ENCODE data around the gene DHRS12. TPM values are rescaled to one million over a fixed set of nuclear protein-coding genes. Genes with fewer than 3 reads are reported as not detected.
"Not testable (repeated sequence)": the region's sequence is repeated elsewhere in the genome, so short reads cannot be mapped to it uniquely, and the experiment has no call there.

The DHRS12 gene
- polyA plus RNA-seq, 4 donors = 20.3 to 21.9 (median 21.0) TPM

DNA sequence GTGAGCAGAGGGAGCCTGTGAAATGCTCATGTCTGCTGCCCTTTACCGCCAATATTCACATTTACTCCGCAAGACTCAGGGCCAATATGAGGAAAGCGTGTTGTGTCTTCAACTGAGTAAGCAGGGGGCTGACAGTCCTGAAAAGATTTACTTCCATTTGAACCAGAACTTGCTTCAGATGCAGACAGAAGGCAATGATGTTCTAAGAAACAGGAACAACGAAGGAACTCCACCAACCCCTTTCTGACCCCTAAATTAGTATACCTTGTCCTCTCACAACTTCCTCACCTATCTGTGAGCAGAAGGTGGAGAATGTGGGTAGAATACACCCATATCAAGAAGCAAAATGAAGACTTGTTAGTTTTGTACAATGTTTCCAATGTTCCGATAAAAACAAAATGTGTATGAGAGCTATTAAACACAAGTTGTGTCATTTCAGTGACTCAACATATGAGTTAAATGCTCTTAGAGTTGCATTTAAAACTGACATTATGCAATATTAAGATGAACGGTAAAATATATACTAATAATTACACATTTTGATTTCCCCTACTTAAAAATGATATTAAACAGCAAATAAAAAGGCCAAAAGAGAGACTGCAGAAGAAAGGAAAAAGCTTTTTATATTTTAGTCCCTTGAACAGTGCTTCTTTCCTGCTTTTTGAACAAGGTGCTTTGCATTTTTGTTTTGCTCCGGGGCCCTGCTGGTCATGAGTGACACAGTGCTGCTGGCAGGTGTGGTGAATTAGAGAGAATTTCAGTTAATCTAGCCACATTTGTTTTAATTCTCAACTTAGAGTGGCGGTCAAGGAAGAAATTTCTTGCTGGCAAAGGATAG, 25.0 kb upstream of the DHRS12 start:
- DNase-seq (ENCODE audit: low read depth in 4 of 4, low spot score in 2 of 4) = no peak

DNA sequence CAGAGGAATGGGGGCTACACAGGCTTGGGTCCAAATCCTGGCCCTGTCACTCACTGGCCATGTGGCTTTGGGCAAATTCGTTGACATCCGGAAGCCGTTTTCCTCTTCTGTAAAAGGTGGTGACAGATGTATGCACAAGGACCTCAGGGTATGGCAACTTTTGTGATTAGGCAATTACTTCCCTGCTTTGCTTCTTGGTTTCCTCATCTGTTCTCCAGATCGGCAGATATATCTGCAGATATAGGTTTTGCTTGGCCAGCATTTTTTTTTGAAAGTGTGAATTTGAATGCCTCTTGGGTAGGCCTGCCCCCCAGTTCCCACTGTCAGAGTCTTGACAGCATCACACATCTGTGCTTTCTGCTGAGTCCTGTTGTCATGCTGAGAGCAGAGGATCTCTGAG, 23.3 kb upstream of the DHRS12 start:
- DNase-seq (ENCODE audit: low read depth in 4 of 4, low spot score in 2 of 4) = no peak

- no peak for DNase-seq (ENCODE audit: low read depth in 4 of 4, low spot score in 2 of 4)
Measured at GRCh38 chr13:51826606-51827005, 22.6 kb upstream of the DHRS12 start.

DNA sequence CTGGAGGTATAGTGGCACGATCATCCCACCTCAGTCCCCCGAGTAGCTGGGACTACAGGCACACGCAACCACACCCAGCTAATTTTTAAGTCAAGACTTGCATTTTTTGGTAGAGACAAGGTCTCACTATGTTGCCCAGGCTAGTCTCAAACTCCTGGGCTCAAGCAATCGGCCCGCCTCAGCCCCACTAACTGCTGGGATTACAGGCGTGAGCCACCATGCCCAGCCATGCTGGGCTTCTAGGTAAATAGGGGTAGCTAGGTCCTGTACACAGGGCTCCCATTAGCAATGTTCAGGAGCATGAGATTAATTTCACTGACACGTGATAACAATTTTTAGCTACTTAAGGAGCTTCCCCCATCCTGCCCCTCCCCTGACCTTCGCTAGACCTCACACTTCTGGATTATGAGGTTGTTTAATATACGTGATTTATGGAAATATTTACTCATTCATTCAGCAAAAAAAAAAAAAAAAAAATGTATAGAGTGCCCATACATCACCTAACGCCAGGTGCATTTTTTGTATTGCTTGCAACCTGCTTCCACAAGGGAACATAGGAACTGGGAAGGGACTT, 21.8 kb upstream of the DHRS12 start:
- no peak for DNase-seq (ENCODE audit: low read depth in 4 of 4, low spot score in 2 of 4)

DNA sequence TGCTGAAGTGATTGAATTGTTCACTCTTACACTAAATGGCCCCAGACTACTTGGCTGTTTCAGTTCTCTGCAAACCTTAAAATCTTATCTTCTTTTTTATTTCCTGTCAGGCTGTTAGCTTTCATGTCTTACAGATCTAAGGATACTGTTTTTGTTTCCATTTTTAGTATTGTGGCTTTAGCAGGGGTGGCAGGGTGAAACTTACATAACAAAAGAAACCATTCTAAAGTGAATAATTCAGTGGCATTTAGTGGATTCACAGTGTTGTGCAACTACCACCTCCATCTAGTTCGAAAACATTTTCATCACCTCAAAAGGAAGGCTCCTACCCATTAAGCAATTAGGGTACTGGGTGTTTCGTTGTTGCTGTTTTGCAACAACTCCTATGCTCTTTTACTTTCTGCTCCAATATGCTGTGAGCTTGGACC, 21.2 kb upstream of the DHRS12 start:
- no peak for DNase-seq (ENCODE audit: low read depth in 4 of 4, low spot score in 2 of 4)

- not testable (repeated sequence) for DNase-seq (ENCODE audit: low read depth in 4 of 4, low spot score in 2 of 4)
Measured at GRCh38 chr13:51824712-51825111, 20.7 kb upstream of the DHRS12 start.

DNA sequence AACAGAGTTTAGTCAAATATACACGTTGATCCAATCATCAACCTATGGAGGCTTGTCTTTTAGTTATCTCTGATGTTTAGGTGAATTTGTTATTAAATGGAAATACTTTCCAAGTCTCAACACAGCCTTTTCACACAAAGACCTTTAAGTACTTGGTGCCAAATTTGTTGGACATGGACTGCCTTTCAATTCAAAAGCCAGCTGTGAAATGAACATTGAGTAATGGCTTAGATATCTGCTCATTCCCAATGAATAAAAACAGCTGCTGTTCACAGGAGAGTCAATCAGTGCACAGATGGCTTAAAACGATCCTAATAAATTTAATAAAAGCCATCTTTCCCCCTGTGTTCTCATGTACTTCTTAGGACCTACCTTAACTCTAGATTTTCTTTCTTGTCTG, 19.9 kb upstream of the DHRS12 start:
- DNase-seq (ENCODE audit: low read depth in 4 of 4, low spot score in 2 of 4) = no peak

DNA sequence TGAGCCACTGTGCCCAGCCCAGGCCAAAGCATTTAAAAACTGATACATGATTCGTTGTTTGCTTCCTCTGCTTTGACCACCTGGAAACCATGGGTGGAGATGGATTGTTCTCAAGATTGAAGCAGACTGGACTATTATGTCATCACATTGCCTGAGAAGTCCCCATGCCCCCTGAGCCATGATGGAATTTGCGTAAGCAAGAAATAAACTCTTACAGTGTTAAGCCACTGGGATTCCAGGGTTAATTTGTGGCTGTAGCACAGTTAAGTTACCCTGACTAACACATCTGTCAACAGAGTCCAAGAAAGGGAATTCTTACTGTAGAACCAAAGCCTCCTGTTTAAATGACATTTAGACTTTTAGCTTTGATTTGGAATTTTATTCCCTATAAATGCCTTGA, 19.4 kb upstream of the DHRS12 start:
- no peak for DNase-seq (ENCODE audit: low read depth in 4 of 4, low spot score in 2 of 4)

GRCh38 chr13:51822106-51822815, 18.3 kb upstream of the DHRS12 start:
- DNase-seq (ENCODE audit: low read depth in 4 of 4, low spot score in 2 of 4) = no peak

DNA sequence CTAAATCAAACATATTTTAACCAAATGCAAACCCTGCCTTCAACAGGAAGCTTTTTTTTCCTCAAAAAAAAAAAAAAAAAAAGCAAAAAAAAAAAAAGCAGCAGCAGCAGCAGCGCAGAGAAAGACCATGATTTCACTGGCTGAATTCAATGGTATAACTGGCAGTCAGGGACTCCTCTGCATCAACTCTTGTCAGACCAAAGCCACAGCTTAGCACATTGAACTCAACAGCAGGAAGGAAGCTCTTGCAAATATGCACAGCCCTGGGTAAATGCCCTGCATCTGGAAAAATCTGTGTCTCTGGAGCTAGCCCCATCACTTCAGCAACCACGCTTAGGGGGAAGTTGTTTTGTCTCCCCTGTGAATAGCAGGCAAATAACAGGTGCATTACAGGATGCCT, 17.6 kb upstream of the DHRS12 start:
- no peak for DNase-seq (ENCODE audit: low read depth in 4 of 4, low spot score in 2 of 4)

DNA sequence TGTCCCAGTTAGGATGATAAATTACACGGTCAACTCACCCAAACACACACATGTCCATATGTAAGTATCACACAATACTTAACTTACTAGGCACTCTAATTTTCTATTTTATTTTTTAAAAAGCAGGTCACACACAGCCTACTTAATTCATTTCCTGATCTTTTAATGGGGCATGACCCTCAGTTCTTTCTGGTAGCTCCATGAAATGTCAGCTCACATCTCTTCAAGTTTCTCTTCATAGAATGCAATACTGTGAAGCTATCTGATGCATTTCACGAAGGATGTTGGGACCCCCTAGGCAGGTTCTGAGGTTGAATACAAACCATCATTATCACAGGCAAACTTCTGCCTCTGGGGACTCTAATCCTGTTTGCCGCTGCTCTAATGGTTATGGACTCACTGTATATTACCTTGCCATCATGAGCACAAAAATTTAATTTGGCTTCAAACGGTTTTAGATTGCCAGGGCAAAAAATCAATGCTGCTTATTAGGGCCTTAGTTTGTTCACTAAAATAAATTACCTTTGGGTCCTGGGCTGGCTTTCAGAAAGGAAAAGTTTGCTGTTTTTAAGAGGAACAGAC, 16.1 kb upstream of the DHRS12 start:
- DNase-seq (ENCODE audit: low read depth in 4 of 4, low spot score in 2 of 4) = no peak

- no peak for DNase-seq (ENCODE audit: low read depth in 4 of 4, low spot score in 2 of 4)
Measured at GRCh38 chr13:51819544-51819943, 15.6 kb upstream of the DHRS12 start.

GRCh38 chr13:51818781-51819511, 15.0 kb upstream of the DHRS12 start:
- no peak for DNase-seq (ENCODE audit: low read depth in 4 of 4, low spot score in 2 of 4)

- DNase-seq (ENCODE audit: low read depth in 4 of 4, low spot score in 2 of 4) = no peak
Measured at GRCh38 chr13:51818276-51818675, 14.3 kb upstream of the DHRS12 start.

- DNase-seq (ENCODE audit: low read depth in 4 of 4, low spot score in 2 of 4) = no peak
Measured at GRCh38 chr13:51817717-51818116, 13.8 kb upstream of the DHRS12 start.

GRCh38 chr13:51816604-51817249, 12.8 kb upstream of the DHRS12 start:
- no peak for DNase-seq (ENCODE audit: low read depth in 4 of 4, low spot score in 2 of 4)

DNA sequence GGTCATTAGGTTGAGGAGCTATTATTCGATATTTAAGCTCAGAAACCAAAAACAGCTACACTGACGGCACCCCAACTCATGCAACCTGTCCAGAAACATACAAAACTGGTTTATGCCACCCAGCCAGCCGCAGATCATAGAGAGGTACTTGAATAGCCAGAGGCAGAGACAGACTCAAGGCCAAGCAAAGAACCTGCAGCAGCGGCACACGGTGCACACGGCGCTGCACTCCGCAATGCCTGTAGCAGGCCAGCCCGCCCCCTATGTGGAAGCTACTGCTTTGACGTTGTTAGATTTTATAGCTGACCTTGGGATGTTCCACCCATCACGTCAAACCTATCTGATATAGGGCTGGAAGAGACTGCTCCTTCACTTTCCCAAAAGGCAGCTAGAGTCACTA, 11.9 kb upstream of the DHRS12 start:
- no peak for DNase-seq (ENCODE audit: low read depth in 4 of 4, low spot score in 2 of 4)

- DNase-seq (ENCODE audit: low read depth in 4 of 4, low spot score in 2 of 4) = peak in 1 of 4 donors; percentile 54
Measured at GRCh38 chr13:51814825-51815650, 11.1 kb upstream of the DHRS12 start.

DNA sequence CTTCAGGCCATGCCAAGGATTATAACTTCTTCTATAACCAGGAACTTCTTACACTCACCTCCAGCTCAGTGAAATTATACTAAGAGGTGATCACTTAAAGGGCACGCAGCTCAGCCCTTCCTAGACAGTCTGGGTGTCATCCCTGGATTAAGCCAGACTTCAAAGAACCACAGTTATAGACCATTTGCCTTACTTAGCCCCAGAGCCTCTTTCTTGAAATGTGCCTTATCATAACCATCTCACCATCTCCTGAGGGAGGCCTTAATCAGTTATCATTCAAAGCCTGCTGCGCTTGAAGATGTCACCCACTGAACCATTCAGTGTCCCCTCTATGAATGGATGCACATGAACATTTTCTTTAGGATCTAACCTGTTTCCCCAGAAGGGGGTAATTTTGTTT, 10.1 kb upstream of the DHRS12 start:
- no peak for DNase-seq (ENCODE audit: low read depth in 4 of 4, low spot score in 2 of 4)
